Left ventricle myocardium superior (tissue), 1 donor: ENCODE measurements around the gene KLRC3. TPM values are rescaled to one million over a fixed set of nuclear protein-coding genes. Genes with fewer than 3 reads are reported as not detected.

Source experiments
- total RNA-seq: library from RNA; stranded (reverse); fragmentation: NEBNext Ultra II Directional; extraction: Animal tissue kit (Norgen Biotek cat#: 25700); gene quantifications from one replicate; pipeline ENCODE4 v1.2.1, GENCODE V29; 2021
- donor health status: DM: no; HTN: yes; CAD: no; lungs with severe emphysema.

KLRC3 gene
- total RNA-seq, 1 donor from 2014 or later, result not detected

Other genes starting within 250 kb of the KLRC3 start
- 0.64 TPM for gene OLR1, start 248.5 kb downstream of the KLRC3 start, total RNA-seq
- not detected for gene TMEM52B, start 241.6 kb downstream of the KLRC3 start, total RNA-seq
- gene GABARAPL1, start 207.7 kb downstream of the KLRC3 start, total RNA-seq, result 217 TPM
- 1.5 TPM for gene KLRD1, start 112.7 kb downstream of the KLRC3 start, total RNA-seq
- gene KLRK1, start 30.6 kb downstream of the KLRC3 start, total RNA-seq, result not detected
- not detected for gene KLRC4, start 10.8 kb downstream of the KLRC3 start, total RNA-seq
- gene KLRC2, start 15.4 kb upstream of the KLRC3 start, total RNA-seq, result not detected
- 0.32 TPM for gene KLRC1, start 32.8 kb upstream of the KLRC3 start, total RNA-seq
- gene EIF2S3B, start 85.3 kb upstream of the KLRC3 start, total RNA-seq, result not detected
- gene MAGOHB, start 193.0 kb upstream of the KLRC3 start, total RNA-seq, result 11.5 TPM